GM10248 (cell line): ENCODE measurements around the gene STAT3.

ENCODE experiments used
- CTCF ChIA-PET: fragments of 300-600 bp; sonication (Branson Sonifier 250); formaldehyde crosslinking; extraction: SDS; loops from one replicate; lab custom pipeline; 2021; ENCODE audit warnings: antibody characterized with exemption; lab: Yijun Ruan, JAX
- POLR2A ChIA-PET: fragments of 350-650 bp; sonication (Branson Sonifier 250); formaldehyde crosslinking; extraction: SDS; loops from one replicate; lab custom pipeline; 2020; ENCODE audit warnings: antibody characterized with exemption; lab: Yijun Ruan, JAX
- DNase-seq: peaks from one replicate; pipeline ENCODE4 v3.0.0; 2012; ENCODE audit errors: extremely low spot score
- TF ChIP-seq, protein P1 (sequence below): IDR thresholded peaks from 2 replicates; pipeline ENCODE4 v1.5.1; 2012; ENCODE audit warnings: mild to moderate bottlenecking, low read depth; ENCODE audit errors: extremely low read depth, missing control alignments, control extremely low read depth

STAT3 gene

DNA sequence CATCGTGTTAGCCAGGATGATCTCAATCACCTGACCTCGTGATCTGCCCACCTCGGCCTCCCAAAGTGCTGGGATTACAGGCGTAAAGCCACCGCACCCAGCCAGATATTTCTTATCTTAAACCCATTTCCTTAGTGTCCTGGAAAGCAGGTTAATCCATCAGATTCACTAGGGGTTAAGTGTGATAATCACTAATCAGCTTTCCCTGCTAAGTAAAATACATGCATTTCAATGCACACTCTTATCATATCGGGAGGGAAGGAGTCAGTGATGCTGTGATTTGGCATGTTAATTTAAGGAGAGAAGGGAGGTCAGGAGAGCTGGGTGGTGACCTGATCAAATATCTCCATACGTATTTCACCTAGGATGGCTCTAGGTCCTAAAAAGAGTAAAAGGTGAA, 29.1 kb downstream of the STAT3 start:
- ChIA-PET POLR2A (no interaction called here), CTCF (interaction anchor here (1.3 to 1.8 kb wide), 4 partner anchors 9 to 155 kb away, joined by 4 to 9 read pairs (median 4); partner anchors contain the start of gene STAT3)
- TF ChIP-seq, protein P1, sequence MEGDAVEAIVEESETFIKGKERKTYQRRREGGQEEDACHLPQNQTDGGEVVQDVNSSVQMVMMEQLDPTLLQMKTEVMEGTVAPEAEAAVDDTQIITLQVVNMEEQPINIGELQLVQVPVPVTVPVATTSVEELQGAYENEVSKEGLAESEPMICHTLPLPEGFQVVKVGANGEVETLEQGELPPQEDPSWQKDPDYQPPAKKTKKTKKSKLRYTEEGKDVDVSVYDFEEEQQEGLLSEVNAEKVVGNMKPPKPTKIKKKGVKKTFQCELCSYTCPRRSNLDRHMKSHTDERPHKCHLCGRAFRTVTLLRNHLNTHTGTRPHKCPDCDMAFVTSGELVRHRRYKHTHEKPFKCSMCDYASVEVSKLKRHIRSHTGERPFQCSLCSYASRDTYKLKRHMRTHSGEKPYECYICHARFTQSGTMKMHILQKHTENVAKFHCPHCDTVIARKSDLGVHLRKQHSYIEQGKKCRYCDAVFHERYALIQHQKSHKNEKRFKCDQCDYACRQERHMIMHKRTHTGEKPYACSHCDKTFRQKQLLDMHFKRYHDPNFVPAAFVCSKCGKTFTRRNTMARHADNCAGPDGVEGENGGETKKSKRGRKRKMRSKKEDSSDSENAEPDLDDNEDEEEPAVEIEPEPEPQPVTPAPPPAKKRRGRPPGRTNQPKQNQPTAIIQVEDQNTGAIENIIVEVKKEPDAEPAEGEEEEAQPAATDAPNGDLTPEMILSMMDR, result no peak
- no peak for DNase-seq

DNA sequence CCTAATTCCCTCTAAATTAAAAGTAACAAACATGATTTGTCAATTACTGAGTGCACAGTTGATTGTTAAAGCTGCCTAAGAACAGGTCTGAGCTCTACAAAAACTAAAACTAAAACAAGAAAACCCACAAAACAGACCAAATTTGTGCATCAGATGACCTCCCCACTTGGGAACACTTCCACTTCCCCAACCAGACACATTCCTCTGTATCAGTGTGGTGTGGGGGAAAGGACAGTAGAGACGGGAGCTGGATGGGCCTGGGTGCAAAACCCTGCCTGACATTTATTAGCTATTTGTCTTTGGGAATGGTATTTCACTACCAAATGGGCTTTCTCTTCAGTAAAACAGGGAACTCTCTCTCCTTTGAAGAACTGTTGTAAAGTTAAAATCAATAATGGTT, 29.8 kb downstream of the STAT3 start:
- CTCF ChIA-PET, result interaction anchor here (0.6 to 1.8 kb wide), 11 partner anchors 10 to 405 kb away, joined by 3 to 9 read pairs (median 3); partner anchors contain the start of gene STAT3
- DNase-seq, result no peak
- POLR2A ChIA-PET, result no interaction called here
- TF ChIP-seq, protein P1, result no peak

DNA sequence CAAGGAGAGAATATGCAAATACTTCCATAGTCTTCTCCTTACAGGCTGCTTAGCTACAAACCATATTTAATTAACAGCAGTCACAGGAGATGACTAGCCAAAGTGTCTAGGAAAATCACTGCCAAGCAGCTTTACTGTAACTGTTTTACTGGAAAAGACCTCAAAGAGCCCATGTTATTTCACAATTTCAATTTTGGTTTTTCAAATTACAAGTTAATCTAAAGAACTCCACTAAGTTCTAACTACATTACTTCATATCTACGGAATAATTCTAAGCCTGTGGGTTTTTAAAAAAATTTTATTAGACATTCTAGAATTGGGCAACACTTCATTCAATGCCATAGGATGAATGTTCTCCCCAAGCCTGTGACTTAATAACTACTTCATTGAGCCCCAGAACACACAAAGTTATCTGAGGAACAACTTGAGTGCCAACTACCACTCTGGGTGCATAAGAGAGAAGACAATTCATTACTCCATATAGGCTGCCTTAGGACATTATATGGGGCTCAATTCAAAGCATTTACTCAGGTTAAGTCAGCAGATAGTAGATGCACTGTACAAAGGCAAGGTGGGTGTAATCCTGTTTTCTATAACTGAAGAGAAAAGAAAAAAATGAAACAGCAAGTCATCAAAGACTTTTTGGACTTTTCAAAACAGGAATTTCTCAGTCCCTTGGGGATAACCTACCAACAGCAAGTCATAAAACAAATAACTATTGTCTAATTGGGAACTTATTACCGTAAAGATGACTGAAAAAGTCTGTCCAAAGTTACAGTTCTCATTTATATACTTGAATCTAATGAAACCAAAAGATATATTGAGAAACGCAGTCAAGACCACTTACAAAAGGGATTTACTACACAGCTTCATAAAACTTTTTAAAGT, 33.0 kb downstream of the STAT3 start:
- DNase-seq, result no peak
- TF ChIP-seq, protein P1, result no peak
- ChIA-PET CTCF (interaction anchor here (1.4 to 2.0 kb wide), 2 partner anchors 41 to 47 kb away, joined by 3 to 4 read pairs; no protein-coding TSS in a partner anchor), POLR2A (interaction anchor here (0.7 kb wide), 1 partner anchor 29 kb away, joined by 4 read pairs; no protein-coding TSS in a partner anchor)

DNA sequence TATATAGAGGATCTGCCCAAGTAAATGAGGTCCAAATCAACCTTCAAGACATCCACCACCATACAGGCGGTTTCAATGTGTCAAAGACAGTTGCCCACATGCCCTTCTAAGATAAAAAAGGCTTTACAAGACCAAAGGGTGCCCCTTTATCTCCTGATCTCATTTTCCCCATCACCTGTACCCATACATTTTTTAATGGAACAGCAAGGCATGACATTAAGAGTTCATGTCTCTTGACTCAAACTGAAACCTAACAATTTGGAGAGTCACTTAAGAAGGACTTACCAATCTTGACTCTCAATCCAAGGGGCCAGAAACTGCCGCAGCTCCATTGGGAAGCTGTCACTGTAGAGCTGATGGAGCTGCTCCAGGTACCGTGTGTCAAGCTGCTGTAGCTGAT, 40.1 kb downstream of the STAT3 start:
- CTCF ChIA-PET, result interaction anchor here (0.9 to 1.7 kb wide), 3 partner anchors 8 to 14 kb away, joined by 3 to 6 read pairs (median 3); no protein-coding TSS in a partner anchor
- TF ChIP-seq, protein P1, result no peak
- DNase-seq, result no peak
- POLR2A ChIA-PET, result no interaction called here

DNA sequence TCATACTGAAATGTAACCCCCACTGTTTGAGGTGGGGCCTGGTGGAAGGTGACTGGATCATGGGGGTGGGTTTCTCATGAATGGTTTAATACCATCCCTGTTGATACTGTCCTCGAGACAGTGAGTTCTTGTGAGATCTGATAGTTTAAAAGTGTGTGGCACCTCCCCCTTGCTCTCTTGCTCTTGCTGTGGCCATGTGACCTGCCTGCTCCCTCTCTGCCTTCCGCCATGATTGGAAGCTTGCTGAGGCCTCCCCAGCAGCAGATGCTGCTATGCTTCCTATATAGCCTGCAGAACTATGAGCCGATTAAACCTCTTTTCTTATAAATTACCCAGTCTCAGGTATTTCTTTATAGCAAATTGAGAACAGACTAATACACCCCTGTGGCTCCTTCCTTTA, 40.6 kb downstream of the STAT3 start:
- POLR2A ChIA-PET, result no interaction called here
- CTCF ChIA-PET, result interaction anchor here (0.9 kb wide), 1 partner anchor 10 kb away, joined by 3 read pairs; no protein-coding TSS in a partner anchor
- TF ChIP-seq, protein P1, result no peak
- no peak for DNase-seq

DNA sequence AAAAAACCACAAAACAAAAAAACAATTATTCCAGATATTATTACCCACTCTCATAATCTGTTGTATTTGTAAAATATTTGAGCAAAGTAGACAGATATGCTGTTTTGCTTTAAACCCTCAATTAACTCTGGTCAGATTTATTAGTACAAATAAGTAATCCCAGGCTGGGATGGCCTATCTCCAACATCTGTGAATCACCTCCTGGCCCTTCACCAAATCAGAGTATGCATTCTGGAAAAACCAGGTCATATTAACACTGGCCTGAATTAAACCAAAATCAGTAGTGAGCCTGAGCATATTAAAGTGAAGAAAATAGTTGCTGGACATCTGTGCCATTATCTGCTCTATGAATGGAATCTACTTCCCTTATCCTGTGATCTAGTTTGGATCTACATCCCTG, 41.0 kb downstream of the STAT3 start:
- CTCF ChIA-PET, result interaction anchor here (0.9 kb wide), 1 partner anchor 11 kb away, joined by 3 read pairs; no protein-coding TSS in a partner anchor
- TF ChIP-seq, protein P1, result no peak

More for the DNA sequence above, 41.0 kb downstream of the STAT3 start:
- POLR2A ChIA-PET, result no interaction called here
- no peak for DNase-seq
